Glomerular endothelial cell (primary cell): Measurements from ENCODE around the gene RPP40. TPM values are rescaled to one million over a fixed set of nuclear protein-coding genes. Genes with fewer than 3 reads are reported as not detected.
"Not testable (repeated sequence)": the region's sequence is repeated elsewhere in the genome, so short reads cannot be mapped to it uniquely, and the experiment has no call there.

Experiments
- DNase-seq: peaks from one replicate; pipeline ENCODE4 v3.0.0-alpha.2; 2011; ENCODE audit warnings: low read depth, low spot score; ENCODE audit errors: extremely low read depth
- total RNA-seq: library from RNA; depleted of rRNA; stranded (reverse); fragments of >200 nt; gene quantifications from 2 replicates; pipeline ENCODE4 v1.2.3, GENCODE V29; 2015

RPP40 gene
- total RNA-seq, 1 donor from 2014 or later, result 19.8 TPM

GRCh38 chr6:5020142-5020541 is 16.3 kb upstream of the RPP40 start:
- no peak for DNase-seq

DNA sequence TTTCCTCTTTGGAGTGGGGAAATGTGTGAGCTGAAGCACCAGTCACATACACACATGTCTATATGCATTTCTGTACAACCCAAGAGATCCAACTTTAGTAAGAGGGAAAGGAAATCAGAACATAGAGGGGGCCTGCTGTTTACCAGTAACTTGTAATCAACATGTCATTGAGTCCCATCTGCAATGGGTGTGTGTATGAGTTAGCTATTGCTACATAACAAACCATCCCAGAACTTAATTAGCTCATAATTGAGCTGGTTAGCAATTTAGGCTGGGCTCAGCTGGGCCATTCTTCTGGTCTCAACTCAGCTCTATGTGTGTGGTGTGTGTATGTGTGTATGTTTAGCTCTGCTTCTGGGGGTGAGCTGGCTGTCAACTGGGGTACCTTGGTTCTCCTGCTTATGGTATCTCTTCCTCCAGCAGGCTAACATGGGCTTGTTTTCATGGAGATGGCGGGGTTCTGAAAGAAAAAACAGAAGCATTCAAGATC is 10.3 kb upstream of the RPP40 start:
- no peak for DNase-seq

GRCh38 chr6:5012519-5012918 is 8.7 kb upstream of the RPP40 start:
- DNase-seq, result peak; percentile 36

GRCh38 chr6:5011346-5011745 is 7.5 kb upstream of the RPP40 start:
- DNase-seq, result no peak

DNA sequence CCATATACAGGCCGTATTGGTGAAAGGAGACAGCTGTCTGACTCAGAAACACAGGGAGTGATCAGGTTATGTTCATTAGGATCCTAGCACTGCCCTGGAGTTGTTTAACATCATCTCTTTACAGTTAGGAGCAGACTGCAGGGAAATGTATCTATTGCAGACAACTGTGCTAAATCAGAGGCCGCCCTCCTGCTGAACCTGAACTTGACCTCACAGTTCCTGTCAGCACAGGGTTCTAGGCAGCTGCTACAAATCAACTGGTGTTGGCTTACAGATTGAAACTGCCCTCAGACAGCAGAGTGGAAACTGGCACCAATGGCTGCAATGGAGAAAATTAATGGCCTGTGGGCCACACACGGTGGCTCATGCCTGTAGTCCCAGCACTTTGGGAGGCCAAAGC is 3.7 kb upstream of the RPP40 start:
- no peak for DNase-seq

- no peak for DNase-seq
Observed at GRCh38 chr6:5006222-5006621, 2.4 kb upstream of the RPP40 start.

- DNase-seq, result not testable (repeated sequence)
Observed at GRCh38 chr6:5005038-5005433, 1.2 kb upstream of the RPP40 start.

DNA sequence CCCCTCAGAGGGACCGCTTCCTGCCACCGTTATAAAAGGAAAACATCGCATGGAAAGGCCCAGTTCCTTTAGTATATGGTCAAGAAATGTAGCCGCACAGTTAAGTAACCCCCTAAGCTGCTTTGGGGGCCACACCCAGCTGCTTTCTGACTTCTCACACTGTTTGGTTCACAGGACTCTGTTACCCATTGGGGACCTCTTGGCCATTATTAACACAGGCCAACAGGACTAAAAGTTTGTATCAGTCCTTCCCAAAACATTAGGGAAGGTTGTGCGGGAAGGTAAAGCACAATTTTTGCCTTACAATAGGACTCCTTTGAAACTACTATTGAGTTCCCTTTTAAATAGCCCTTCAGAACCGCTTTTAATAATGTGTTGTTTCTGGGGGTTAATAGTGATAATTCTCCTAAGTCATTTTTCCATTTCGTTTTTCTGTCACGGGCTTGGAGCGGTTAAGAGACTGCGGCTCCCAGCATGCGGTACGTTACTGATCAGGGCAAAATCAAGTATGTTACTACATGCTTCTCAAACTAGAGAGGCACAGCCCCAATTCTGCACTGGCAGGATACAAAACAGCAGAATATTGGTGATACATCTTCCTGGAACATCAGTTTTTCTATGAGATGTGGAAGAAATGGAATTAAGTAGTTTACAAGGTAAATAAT is 668 bp upstream of the RPP40 start:
- DNase-seq, result no peak

DNA sequence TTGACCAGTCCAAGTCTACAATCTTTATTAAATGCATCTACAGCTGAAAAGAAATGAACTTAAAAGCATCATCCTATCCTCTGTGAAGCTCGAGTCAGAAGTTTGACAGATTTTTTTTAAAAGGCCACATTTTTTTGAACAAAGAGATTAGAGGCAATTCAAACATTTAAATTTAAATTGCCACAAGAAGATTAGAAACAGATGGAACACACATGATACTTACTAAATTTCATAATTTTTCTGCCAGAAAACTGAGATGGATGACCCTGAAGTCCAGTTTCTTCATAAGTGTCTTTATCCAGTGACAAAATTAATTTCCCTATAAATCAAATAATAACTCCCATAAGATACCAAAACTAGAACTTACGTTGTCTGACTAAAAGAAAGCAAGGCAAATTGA is 4.3 kb downstream of the RPP40 start:
- no peak for DNase-seq

DNA sequence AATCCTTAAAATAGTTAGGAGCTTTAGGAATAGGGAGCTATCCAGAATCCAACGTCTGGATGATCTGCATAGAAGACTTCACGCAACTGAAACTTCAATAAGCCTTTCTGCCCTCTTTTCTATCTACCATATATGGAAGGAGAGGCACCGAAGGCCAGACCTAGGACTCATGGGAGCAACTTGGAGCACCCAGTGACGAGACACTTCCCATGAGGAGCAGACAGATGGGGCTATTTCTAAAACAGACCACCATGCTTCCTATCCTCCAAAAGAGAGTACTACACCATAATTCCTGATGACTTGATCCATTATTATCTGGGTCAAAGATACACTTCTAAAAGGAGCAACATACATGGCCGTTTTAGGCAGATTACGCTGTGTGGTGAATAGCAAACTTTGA is 6.0 kb downstream of the RPP40 start:
- DNase-seq, result no peak

DNA sequence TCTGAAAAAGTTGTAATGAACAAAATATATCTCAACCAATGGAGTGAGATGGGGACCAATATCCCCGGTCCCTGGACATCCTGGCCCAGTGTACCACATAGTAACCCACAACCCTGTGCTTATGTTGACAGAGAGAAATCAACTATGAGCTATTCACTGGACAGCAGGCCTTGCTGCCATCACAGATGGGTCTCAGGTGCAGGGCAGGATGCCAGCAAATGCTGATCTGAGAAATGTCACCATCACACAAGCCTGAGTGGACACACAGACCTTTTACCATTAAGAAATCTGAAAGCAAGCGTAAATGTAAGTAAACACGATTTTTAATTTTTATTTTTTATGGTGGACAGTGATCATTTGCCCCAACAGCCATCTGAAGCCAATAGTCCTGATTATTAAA is 9.1 kb downstream of the RPP40 start:
- DNase-seq, result no peak

GRCh38 chr6:4987432-4987831 is 16.4 kb downstream of the RPP40 start:
- DNase-seq, result no peak

DNA sequence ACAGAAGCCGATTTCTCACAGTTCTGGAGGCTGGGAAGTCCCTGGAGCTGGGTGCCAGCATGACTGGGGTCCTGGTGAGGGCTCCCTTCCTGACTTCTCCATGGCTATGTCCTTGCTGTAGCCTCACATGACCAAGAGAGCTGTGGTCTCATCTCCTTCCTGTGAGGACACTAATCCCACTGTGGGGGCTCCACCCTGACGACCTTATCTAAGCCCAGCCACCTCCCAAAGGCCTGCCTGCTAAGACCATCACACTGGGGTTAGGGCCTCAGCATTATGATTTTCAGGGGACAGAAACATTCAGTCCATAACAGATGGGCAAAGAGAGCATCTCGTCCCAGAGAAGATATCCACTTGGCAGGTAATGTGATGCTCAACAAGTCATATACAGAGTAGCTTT is 16.8 kb downstream of the RPP40 start:
- DNase-seq, result no peak

DNA sequence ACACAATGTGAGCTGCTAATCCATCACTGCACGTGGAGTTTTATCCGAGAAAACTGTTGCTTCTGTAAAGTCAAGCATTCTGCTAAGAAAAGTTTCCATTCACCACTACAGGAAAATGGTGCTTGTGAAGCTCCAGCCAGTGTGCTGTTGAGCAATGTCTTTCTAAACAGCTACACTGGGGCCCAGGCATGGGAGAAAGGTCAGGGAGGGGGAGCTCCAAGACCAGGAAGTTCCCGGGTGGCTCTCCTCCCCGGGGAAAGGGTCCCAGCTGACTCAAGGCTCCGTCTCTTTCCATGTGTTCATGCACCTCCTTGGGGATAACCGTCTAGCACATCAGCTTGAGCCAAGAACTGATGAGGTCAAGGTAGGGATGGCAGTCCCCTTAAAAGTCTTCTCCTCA is 20.5 kb downstream of the RPP40 start:
- no peak for DNase-seq

GRCh38 chr6:4981761-4982160 is 22.1 kb downstream of the RPP40 start:
- no peak for DNase-seq

GRCh38 chr6:4979426-4979825 is 24.4 kb downstream of the RPP40 start:
- no peak for DNase-seq

DNA sequence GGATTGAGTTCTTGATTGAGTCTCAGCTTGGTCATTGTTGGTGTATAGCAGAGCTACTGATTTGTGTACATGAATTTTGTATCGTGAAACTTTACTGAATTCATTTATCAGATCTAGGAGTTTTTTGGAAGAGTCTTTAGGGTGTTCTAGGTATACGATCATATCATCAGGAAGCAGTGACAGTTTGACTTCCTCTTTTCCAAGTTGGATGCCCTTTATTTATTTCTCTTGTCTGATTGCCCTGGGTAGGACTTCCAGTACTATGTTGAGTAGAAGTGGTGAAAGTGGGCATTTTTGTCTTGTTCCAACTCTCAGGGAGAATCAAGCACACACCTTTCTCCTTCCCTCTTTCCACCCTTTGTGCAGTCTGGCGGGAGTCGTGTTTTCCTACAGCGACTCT is 26.4 kb downstream of the RPP40 start:
- no peak for DNase-seq

DNA sequence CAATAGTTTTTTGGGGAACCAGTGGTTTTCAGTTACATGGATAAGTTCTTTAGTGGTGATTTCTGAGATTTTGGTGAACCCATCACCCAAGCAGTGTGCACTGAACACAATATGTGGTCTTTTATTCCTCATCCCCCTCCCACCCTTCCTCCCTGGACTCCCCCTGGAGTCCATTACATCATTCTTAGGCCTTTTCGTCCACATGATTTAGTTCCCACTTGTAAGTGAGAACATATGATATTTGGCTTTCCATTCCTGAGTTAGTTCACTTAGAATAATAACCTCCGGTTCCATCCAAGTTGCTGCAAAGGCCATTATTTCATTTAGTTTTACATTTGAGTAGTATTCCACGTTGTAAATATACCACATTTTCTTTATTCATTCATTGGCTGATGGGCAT is 28.3 kb downstream of the RPP40 start:
- no peak for DNase-seq

DNA sequence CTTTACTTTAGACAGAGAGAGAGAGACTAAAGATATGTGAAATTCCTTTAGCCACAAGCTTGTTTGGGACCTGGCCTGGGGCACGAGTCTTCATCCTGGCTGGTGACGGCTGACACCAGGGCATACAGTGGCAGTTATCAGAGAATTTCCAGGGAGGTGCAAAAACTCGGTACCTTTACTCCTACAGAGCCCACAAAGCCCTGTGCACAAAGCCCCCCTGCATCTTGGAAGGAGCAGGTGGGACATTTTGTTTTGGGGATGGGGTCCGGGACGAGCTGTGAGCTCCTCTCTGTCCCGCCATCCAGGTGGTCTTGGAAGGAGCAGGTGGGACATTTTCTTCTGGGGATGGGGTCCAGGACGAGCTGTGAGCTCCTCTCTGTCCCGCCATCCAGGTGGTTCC is 28.9 kb downstream of the RPP40 start:
- no peak for DNase-seq

DNA sequence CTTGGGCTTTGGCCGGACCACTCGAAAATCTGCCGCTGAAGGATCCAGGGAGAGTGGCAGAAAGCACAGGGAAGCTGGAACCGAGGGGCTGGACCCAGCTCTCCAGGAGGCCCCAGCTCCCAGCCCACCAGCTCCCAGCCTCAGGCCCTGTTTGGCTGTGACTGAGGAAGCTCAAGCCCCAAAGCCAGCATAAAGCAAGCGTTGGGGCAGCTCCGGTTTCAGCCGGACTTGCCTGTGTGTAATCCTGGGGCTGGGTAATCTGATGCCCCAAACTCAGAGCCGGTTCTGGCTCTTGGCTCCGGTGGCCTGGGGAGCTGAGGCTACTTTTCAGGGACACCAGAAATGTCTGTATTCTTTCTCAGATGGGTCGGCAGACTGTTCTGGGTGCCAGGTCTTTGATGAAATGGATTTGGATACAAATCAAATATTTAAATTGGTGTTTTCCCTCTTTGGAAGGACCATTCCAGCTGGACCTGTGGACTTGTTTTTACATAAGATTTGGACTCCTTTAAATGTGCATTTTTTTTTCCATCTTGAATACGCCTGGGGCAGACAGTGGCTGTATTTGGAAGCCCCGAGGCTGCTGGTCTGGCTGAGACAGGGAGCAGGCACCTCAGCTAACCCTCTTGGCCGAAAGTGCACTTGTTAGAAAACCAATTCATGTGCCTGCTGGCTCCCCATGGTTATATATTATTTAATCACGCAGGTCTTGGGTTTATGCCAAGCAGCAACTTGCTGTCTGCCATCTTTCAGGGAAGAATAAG is 29.7 kb downstream of the RPP40 start:
- DNase-seq, result no peak

DNA sequence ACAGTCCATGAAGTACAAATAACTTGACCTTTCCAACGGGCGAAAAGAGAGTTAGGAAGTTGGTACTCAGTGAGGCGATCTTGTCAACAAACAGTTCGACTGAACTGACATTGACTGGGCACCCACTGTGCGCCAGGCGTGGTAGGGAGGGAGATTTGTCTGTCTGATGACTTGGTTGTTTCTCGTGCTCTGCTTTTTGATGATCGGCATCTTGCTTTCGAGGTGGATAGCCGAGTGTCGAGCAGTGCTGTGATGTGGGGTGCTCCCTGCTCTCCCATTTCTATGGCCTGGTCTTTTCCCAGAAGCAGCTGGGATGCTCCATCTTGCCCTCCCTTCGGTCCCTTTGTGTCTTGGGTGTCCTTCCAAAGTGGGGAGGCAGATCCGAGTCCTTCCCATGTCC is 30.4 kb downstream of the RPP40 start:
- no peak for DNase-seq

- DNase-seq, result no peak
Observed at GRCh38 chr6:4972438-4972837, 31.4 kb downstream of the RPP40 start.
